Left hindlimb (tissue), 1 donor: ENCODE results near the gene SCRN3.
"Not testable (repeated sequence)": the region's sequence is repeated elsewhere in the genome, so short reads cannot be mapped to it uniquely, and the experiment has no call there.

Source experiments
- DNase-seq: peaks from one replicate; pipeline ENCODE4 v3.0.0-alpha.2; 2018

Gene SCRN3

GRCh38 chr2:174410039-174410438, 14.5 kb downstream of the SCRN3 start:
- not testable (repeated sequence) for DNase-seq

- no peak for DNase-seq
These were observed 16.7 kb downstream of the SCRN3 start for GRCh38 chr2:174412256-174412655.

GRCh38 chr2:174428214-174428613, 32.7 kb downstream of the SCRN3 start:
- no peak for DNase-seq

- DNase-seq, result no peak
These were observed 34.5 kb downstream of the SCRN3 start for GRCh38 chr2:174430066-174430465.

GRCh38 chr2:174431902-174432301, 36.4 kb downstream of the SCRN3 start:
- DNase-seq, result no peak

GRCh38 chr2:174436351-174436750, 40.8 kb downstream of the SCRN3 start:
- DNase-seq, result no peak

GRCh38 chr2:174438146-174438886, 42.8 kb downstream of the SCRN3 start:
- DNase-seq, result no peak

- no peak for DNase-seq
These were observed 43.8 kb downstream of the SCRN3 start for GRCh38 chr2:174439323-174439722.

GRCh38 chr2:174439950-174440349, 44.4 kb downstream of the SCRN3 start:
- DNase-seq, result no peak

GRCh38 chr2:174442546-174443510, 47.3 kb downstream of the SCRN3 start:
- DNase-seq, result no peak

GRCh38 chr2:174444761-174445160, 49.2 kb downstream of the SCRN3 start:
- no peak for DNase-seq

- no peak for DNase-seq
These were observed 49.7 kb downstream of the SCRN3 start for GRCh38 chr2:174445248-174445647.

GRCh38 chr2:174446531-174446930, 51.0 kb downstream of the SCRN3 start:
- DNase-seq, result no peak

GRCh38 chr2:174449033-174449432, 53.5 kb downstream of the SCRN3 start:
- no peak for DNase-seq

- DNase-seq, result no peak
These were observed 54.7 kb downstream of the SCRN3 start for GRCh38 chr2:174450021-174450816.

GRCh38 chr2:174454566-174454965, 59.0 kb downstream of the SCRN3 start:
- DNase-seq, result no peak

GRCh38 chr2:174461221-174461620, 65.7 kb downstream of the SCRN3 start:
- no peak for DNase-seq

- no peak for DNase-seq
These were observed 69.8 kb downstream of the SCRN3 start for GRCh38 chr2:174465327-174465726.

GRCh38 chr2:174473796-174474195, 78.3 kb downstream of the SCRN3 start:
- no peak for DNase-seq

- DNase-seq, result no peak
These were observed 82.2 kb downstream of the SCRN3 start for GRCh38 chr2:174477759-174478158.
